NCI-H2196 (cell line): ENCODE measurements around the gene SIPA1L2.

Experiments
- DNase-seq: peaks from one replicate; lab custom pipeline; 2025; ENCODE audit not compliant: unreplicated experiment; lab: John Stamatoyannopoulos, UW

SIPA1L2 gene

GRCh38 chr1:232593717-232594502, 36.0 kb downstream of the SIPA1L2 start:
- DNase-seq, result no peak

GRCh38 chr1:232591344-232591743, 38.6 kb downstream of the SIPA1L2 start:
- no peak for DNase-seq

- no peak for DNase-seq
Measured at GRCh38 chr1:232590744-232591082, 39.2 kb downstream of the SIPA1L2 start.

GRCh38 chr1:232589812-232590743, 39.9 kb downstream of the SIPA1L2 start:
- DNase-seq, result no peak

DNA sequence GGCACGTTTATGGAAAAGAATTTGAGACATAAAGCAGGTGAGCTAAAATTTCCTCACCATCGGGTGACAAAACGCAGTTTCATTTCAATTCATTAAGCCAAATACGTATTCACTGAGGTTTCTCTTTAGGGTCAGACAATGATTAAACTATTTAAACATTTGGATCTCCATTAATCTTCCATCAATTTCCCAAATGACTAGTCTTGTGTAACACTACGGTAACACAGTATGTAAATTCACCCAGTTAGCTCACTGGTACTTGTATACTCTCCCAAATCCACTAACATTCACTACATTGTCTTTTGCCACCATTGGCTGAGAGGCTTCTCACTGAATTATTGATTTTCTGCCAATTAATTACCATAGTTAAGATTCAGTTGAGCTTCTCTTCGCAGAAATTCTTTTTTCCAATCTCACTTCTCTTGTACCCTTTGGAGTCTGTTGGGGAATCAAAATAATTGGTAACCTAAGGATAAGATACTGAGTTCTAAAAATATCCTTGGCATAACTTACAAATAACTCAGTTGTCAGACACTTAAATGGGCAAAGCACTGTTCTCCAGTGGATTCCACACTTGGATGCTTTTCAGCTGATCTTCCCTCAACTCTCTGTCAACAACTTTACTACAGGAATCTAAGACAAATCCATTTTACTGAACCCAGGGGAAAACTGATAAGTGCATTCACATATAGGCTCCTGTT, 40.7 kb downstream of the SIPA1L2 start:
- no peak for DNase-seq

DNA sequence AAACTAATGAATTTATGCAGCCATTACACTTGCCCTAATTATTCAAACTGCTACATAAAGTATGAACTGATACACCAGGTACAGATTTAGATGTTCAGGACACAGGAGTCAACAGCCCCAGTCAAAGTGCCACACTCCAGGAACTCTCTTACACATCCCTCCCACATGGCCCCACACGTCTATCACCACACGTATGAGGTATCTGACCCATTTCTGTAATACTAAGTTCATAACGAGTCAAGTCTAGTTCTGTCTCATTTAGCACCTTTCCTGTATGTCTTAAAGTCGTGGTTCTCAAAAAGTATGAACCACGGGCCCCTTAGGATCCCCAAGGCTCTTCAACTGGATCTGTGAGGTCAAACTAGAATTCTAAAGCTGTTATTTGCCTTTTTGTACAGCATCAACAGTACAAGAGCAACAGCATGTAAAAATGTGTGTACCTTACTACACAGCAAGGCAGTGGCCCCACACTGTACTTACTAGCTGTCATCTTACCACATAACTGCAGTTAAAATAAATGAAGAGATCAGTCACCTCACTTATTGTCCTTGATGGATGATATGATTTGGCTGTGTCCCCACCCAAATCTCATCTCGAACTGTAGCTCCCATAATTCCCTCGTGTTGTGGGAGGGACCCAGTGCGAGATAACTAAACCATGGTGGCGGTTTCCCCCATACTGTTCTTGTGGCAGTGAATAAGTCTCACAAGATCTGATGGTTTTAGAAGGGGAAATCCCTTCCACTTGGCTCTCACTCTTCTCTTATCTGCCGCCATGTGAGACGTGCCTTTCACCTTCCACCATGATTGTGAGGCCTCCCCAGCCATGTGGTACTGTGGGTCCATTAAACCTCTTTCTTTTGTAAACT, 42.6 kb downstream of the SIPA1L2 start:
- no peak for DNase-seq

DNA sequence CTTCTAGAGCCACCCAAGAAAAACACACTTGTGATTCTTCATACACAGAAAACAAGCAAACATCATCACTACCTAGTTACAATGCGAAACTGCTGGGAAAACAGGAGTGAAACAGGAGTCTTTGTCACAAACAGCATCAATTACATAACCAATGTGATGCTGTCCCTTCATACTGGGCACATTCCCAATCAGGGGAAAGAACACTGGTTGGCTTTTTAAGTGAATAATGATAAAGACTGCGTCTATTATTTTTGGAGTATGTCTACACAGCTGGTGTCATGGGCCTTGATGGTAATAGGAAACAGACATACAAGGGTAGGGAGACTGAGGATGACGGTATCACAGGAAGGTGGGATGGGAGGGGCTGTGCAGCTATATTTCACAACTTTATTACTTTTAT, 43.3 kb downstream of the SIPA1L2 start:
- no peak for DNase-seq

DNA sequence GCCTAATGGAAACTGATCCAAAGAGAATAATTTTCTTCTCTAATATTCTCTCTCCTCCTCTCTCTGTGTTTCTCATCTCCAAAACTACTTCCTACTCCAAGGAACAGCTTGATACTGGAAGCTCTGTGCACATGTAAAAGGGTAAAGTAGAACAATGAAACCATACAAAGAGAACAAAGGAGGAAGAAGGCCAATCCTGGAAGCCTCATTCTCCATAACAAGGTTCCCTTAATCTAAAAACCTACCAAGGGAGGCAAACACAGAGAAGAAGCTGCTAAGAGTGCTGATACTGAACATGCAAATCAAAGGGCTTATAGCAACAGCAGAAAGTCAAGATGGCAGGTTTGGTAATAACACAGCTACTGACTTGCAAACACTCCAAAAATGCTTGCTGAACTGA, 44.4 kb downstream of the SIPA1L2 start:
- no peak for DNase-seq

DNA sequence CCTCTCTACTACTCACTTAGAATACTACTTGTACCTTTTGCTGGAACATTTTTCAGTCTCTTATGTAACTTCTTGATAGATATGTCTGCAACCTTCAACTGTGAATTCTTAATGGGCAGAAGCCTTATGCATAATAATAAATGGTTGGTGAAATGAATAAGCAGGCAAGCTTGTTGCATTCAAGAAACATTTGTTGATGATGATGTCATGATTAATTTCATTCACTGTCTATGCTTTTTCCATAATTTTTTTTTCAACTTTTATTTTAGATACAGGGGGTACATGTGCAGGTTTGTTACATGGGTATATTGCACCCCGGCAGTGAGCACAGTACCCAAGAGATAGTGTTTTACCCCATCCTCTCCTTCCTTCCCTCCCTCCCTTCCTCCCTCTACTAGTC, 48.0 kb downstream of the SIPA1L2 start:
- no peak for DNase-seq
